NOMO-1 treated with DMSO at 0.1 percent for 48 hours (cell line): Measurements from ENCODE around the gene CENPF.

Source experiments
- DNase-seq: peaks from one replicate; lab custom pipeline; 2025; ENCODE audit not compliant: unreplicated experiment; lab: John Stamatoyannopoulos, UW

Gene CENPF

DNA sequence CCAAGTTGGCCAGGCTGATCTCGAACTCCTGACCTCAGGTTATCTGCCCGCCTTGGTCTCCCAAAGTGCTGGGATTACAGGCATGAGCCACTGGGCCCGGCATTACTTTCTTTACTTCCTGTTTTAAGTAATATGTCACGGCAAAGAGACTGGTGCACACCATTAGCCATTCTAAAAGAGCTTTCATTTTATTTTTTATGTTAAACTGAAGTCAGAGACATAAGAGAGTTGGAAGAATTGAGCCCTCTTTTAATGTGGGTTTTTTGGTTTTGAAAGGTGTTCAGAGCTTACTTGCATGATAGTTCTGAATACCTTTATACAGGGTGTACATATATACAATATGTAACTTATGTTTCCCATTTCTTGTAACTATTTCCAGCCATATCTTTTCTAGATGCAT, 14.3 kb downstream of the CENPF start:
- no peak for DNase-seq

DNA sequence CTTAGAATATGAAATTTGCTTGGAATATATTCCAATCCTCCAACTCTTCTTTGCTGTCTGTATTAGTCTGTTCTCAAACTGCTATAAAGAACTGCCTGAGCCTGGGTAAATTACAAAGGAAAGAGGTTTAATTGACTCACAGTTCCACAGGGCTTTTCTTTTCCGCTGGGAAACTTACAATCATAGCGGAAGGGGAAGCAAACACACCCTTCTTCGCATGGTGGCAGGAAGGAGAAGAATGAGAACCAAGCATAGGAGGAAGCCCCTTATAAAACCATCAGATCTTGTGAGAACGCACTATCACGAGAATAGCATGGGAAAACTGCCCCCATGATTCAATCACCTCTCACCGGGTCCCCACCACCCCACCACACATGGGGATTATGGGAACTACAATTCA, 14.8 kb downstream of the CENPF start:
- no peak for DNase-seq

DNA sequence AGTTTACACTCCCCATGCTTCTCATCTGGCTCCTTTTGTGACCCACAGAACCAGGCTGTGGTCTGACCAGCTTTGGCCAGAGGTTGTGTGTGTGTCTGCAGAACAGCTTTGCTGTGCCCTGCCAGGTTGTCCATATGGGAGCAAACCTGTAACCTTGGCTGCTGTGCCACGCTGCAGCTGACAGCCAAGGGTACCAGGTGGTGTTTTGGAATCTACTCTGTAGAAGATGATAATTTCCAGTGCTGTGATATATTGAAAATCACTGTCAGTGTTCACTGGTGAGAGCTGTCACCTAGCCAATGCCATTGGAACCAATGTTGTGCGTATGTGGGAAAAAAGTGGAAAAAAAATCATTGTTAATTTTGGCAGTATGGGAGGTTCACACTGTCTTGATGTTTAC, 18.2 kb downstream of the CENPF start:
- no peak for DNase-seq

DNA sequence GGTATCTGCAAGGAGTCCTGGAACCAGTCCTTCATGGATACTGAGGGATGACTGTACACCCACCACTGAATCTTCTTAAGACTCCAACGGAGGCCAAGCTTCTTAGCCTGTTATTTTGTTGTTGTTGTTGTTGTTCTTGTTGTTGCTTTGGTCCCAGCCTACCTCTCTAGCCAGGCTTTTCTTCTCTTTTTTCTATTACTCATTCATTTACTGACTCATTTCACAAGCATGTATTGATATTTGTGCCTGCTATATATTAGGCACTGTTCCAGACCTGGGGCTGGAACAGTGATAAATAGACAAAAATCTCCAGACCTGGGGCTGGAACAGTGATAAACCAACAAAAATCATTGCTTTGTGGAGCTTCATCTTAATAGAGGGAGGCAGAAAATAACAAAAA, 20.4 kb downstream of the CENPF start:
- no peak for DNase-seq

DNA sequence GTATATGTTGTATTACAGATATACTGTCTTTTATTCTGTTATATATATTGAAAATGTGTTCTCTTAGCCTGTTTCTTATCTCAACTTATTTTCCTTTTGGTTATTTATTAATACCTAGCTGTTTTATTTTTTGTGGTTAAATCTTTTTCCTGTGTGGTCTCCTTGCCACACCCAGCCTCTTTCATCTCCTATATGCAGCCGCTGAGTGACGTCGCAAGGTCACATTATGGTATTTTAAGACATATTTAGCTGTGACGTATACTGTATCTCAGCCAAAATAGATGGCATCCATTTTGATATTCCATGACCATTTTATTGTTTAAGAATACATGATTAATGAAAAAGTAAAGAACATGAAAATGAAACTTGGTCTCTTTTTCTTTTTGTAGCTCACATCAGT, 29.1 kb downstream of the CENPF start:
- no peak for DNase-seq

DNA sequence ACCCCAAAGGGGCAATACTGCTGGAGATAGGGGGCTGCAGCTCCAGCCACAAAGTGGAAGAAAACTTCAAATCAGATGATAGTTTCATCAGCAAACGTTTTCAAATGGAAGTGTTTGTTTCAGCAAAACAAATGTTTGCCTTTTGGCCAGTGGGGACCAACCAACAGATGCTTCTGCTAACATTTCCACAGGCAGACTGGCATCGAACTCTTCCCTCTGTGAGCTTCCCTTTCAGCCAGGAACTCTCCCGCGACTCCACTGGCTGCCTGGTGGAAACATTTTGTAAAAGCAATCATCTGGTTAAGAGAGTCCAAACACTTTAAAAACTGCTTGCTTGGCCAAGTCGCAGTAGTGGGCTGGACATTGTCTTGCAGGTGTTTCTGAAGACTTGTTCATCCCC, 30.7 kb downstream of the CENPF start:
- no peak for DNase-seq

DNA sequence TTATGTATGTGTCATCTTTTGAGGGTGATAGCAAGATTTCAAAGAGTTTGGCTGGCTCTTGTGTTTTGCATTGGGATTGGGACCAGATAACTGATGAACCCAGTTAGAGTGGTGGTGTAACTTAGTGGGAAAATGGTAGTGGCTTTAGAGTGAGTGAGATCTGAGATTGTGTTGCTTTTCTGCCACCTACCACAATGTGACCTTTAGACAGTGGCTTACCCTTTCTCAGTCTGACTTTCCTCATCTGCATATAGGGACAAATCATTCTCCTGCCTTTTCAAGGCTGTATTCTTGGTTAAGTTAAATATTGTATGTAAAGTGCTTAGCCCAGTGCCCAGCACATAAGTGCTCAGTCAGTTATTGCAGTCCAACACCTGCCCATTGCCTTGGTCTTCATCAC, 31.3 kb downstream of the CENPF start:
- DNase-seq, result no peak

DNA sequence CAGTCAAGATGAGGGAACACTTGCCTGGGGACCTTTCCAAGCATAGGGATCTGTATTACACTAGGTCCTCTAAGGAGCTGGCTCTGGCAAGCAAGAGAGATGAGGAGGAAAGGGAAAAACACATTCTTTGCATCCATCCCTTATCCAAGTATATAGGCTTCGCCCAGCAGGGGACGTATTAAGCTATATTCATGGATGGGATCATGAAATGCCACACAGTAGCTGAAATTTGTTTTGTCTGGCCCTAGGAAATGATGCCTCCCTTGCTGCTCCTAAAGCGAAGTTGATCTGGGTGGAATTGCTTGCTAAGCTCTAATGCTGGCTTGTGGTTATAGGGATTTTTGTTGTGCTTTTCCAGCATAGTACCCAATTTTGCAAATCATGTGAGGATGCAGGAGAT, 32.1 kb downstream of the CENPF start:
- DNase-seq, result no peak

DNA sequence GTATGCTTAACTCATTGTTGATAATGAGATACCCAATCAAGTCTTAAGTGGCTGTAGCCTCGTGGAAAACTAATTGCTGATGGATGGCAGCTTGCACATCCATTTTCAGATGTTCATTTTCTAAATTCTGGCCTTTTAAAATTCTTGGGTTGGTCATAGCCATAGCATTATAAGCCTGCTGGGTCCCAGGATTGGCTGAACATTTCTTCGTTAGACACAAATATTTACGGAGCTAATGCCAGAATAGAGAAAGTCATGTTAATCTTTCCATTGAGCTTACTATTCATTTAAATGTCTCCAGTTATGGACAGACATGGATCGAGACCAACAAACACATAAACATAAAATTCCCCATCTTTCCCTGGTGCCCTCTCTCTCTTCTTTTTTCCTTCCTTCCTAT, 32.5 kb downstream of the CENPF start:
- no peak for DNase-seq

DNA sequence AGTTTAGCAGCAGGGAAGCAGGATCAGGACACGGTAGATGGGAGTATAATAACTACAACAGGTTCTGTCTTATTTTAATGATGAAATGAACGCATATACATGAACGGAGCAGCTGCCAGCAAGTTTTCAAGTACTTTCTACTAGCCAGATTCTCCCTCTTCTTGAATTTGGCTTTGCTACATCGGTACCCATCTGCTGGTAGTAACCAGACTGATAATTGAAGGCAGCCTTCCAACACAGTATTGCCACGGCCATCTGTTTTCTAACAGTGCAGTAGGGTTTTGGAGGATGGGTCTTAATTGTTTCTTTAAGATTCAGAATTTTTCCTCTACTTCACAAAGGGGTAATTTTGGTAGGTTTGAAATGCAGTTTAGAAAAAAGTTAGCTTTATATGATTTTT, 33.4 kb downstream of the CENPF start:
- no peak for DNase-seq

DNA sequence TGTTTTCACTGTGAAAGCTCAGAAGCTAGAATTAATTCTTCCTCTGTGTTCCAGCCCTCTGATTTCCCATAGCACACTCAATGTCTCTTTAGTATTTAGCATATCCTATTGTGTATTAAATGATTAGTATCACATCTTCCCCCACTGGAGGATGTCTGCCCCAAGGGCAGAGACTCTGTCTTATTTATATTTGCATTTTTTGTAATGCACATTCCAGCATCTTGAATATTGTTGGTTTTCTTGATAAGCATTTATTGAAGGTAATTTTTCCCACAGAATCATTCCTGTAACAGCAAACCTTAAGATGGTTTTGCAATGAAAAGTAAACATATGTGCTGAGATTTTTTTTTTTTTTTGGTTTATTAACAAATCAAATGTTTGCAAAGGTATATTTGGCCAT, 34.1 kb downstream of the CENPF start:
- no peak for DNase-seq

DNA sequence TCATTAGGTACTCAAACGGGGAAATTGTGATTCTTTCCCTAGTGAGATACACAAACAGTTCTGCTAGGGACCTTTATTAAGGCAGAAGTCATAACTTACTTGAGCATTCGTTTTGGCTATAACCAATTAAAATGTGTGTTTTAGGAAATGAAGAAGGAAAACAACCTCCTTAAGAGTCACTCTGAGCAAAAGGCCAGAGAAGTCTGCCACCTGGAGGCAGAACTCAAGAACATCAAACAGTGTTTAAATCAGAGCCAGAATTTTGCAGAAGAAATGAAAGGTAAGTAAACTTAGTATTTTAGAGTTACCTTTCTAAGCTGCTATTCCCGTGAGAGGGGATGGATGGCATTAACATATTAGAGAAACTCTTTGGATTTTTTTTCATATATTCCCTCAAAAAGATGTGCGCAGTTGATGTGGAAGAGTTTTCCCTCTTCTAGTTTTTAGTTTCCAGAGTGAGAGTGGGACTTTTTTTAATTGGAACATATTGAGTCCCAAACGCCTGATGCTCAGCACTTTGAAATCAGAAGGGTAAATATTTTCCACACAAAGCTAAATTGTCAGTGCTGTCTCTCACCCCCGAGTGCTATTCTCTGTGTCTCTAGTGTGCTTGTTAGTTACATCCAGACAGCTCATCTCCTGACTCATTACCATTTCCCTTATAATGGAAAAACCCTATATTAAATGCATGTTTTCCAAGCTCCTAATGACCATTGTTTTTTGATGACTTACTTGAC, 34.9 kb downstream of the CENPF start:
- DNase-seq, result peak; percentile 12

DNA sequence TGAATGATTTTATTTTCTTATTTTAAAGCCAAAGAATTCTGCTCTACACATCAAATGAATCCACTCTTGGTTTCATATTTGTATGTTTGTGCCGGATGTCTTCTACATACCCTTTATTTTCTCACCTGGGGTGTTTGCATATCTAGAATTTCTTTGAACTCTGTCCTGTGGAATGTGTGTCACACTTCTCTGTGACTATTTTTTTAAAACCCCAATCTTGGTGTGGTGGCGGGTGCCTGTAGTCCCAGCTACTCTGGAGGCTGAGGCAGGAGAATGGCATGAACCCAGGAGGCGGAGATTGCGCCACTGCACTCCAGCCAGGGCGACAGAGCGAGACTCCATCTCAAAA, 35.4 kb downstream of the CENPF start:
- DNase-seq, result no peak

DNA sequence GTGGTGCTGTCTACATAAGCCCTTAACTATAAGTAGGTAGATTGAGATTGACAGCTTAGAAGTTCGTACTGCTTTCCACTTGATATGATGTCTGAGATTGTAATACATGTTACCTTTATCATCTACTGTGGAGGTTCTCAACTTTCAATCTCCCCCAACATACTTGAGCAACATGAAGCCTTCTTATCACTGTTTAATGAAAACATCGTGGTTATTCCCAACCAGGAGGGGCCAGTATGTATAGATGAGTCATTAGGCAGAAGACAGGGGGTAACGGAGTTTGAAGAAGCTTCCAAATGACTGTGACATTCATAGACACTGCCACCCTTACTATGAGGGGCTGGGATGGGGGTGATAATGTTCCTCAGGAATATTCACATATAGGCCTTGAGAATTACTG, 36.0 kb downstream of the CENPF start:
- no peak for DNase-seq

DNA sequence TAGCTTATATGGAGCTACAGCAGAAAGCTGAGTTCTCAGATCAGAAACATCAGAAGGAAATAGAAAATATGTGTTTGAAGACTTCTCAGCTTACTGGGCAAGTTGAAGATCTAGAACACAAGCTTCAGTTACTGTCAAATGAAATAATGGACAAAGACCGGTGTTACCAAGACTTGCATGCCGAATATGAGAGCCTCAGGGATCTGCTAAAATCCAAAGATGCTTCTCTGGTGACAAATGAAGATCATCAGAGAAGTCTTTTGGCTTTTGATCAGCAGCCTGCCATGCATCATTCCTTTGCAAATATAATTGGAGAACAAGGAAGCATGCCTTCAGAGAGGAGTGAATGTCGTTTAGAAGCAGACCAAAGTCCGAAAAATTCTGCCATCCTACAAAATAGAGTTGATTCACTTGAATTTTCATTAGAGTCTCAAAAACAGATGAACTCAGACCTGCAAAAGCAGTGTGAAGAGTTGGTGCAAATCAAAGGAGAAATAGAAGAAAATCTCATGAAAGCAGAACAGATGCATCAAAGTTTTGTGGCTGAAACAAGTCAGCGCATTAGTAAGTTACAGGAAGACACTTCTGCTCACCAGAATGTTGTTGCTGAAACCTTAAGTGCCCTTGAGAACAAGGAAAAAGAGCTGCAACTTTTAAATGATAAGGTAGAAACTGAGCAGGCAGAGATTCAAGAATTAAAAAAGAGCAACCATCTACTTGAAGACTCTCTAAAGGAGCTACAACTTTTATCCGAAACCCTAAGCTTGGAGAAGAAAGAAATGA, 37.6 kb downstream of the CENPF start:
- no peak for DNase-seq

DNA sequence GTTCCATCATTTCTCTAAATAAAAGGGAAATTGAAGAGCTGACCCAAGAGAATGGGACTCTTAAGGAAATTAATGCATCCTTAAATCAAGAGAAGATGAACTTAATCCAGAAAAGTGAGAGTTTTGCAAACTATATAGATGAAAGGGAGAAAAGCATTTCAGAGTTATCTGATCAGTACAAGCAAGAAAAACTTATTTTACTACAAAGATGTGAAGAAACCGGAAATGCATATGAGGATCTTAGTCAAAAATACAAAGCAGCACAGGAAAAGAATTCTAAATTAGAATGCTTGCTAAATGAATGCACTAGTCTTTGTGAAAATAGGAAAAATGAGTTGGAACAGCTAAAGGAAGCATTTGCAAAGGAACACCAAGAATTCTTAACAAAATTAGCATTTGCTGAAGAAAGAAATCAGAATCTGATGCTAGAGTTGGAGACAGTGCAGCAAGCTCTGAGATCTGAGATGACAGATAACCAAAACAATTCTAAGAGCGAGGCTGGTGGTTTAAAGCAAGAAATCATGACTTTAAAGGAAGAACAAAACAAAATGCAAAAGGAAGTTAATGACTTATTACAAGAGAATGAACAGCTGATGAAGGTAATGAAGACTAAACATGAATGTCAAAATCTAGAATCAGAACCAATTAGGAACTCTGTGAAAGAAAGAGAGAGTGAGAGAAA, 38.4 kb downstream of the CENPF start:
- no peak for DNase-seq

DNA sequence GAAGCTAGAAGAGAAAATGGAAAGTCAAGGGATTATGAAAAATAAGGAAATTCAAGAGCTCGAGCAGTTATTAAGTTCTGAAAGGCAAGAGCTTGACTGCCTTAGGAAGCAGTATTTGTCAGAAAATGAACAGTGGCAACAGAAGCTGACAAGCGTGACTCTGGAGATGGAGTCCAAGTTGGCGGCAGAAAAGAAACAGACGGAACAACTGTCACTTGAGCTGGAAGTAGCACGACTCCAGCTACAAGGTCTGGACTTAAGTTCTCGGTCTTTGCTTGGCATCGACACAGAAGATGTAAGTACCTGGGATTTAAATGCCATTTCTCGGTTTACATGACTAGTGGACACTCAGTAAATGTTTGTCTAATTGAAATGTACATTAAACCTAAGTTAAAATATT, 40.0 kb downstream of the CENPF start:
- no peak for DNase-seq

DNA sequence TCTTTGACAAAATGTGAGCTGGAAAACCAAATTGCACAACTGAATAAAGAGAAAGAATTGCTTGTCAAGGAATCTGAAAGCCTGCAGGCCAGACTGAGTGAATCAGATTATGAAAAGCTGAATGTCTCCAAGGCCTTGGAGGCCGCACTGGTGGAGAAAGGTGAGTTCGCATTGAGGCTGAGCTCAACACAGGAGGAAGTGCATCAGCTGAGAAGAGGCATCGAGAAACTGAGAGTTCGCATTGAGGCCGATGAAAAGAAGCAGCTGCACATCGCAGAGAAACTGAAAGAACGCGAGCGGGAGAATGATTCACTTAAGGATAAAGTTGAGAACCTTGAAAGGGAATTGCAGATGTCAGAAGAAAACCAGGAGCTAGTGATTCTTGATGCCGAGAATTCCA, 42.7 kb downstream of the CENPF start:
- DNase-seq, result no peak

DNA sequence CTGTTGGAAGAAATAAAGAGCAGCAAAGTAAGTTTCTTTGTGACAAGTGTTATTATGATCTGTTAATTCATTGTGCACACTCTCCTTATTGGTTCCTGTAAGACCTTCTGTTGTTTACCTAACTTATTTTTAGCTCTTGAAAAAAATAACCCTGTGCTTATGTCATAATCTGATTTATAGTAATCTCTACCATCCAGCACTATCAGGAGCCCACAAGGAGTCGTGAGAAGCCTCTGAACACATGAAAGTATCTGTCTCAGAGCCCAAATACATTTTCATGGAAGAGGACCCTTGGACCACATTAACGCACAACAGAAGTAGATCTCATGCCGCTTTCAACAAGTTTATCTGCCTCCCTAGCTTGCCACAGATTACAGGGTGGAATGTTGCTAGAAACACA, 45.8 kb downstream of the CENPF start:
- DNase-seq, result no peak

DNA sequence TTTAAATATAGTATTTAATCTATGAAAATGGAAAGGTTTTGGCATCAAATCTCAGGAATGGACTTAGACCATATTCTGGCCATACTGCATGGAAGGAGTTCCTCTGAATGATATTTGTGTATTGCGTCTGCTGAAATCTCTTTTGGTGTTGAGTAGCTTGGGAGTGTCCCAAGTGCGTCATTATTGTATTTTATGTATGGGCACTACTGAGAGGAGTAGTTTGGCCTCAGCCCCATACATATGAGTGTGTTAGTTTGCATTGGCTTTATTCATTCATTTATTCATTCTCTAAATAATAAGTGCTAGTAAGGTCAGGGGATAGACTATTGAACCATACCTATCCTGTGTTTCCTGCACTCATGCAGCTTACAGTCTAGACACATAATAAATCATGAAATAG, 46.6 kb downstream of the CENPF start:
- no peak for DNase-seq

DNA sequence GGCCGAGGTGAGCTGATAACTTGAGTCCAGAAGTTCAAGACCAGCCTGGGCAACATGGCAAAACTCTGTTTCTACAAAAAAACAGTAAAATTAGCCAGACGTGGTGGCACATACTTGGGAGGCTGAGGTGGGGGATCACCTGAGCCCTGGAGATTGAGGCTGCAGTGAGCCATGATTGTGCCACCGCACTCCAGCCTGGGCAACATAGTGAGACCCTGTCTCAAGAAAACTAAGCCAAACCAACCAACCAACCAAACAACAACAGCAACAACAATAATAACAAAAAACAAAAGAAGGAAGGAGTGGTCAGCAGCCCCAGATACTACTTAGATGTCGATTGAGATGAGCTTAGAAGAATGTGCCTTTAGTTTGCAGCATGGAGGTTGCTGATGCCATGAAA, 47.7 kb downstream of the CENPF start:
- DNase-seq, result no peak

DNA sequence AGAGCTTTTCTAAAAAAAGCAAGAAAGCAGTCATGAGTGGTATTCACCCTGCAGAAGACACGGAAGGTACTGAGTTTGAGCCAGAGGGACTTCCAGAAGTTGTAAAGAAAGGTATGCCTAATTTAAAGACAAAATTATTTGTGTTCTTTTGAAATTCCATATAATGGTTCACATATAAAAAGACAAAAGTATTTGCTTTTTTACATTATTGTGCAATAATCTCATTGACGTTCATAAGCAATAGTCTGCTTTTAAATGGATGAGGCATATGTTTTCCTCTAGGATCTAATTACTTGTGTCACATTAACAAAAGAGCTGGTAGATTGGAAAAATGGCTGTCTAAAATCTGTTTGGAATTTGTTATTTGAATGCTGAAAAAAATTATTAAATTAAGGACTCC, 54.3 kb downstream of the CENPF start:
- no peak for DNase-seq
